Tongue (tissue), 3 donors: ENCODE measurements around the gene EHD4. TPM values are rescaled to one million over a fixed set of nuclear protein-coding genes. Genes with fewer than 3 reads are reported as not detected.

Source experiments
- DNase-seq: peaks from one replicate; pipeline ENCODE4 v3.0.0-alpha.2; 2015
- small RNA-seq: library from RNA; depleted of rRNA; stranded (forward); fragments of <200 nt; gene quantifications from one replicate; pipeline ENCODE3, GENCODE V24; 2014; ENCODE audit warnings: low replicate concordance
- total RNA-seq: library from RNA; depleted of rRNA; stranded (reverse); fragments of >200 nt; gene quantifications from one replicate; pipeline ENCODE4 v1.2.3, GENCODE V29; 2014

Gene EHD4
- total RNA-seq, 1 donor from 2014 or later: 39.1 TPM

- DNase-seq: no peak
Observed at GRCh38 chr15:41856262-41856661, 116.1 kb downstream of the EHD4 start.

GRCh38 chr15:41855261-41855961, 116.9 kb downstream of the EHD4 start:
- peak; percentile 55 for DNase-seq

GRCh38 chr15:41854443-41854842, 117.9 kb downstream of the EHD4 start:
- no peak for DNase-seq

GRCh38 chr15:41853831-41854230, 118.5 kb downstream of the EHD4 start:
- DNase-seq: peak; percentile 48

GRCh38 chr15:41852736-41853590, 119.4 kb downstream of the EHD4 start:
- DNase-seq: no peak

- no peak for DNase-seq
Observed at GRCh38 chr15:41851755-41852370, 120.5 kb downstream of the EHD4 start.

- DNase-seq: no peak
Observed at GRCh38 chr15:41851167-41851523, 121.2 kb downstream of the EHD4 start.

- no peak for DNase-seq
Observed at GRCh38 chr15:41850482-41851166, 121.7 kb downstream of the EHD4 start.

GRCh38 chr15:41849861-41850260, 122.5 kb downstream of the EHD4 start:
- no peak for DNase-seq

GRCh38 chr15:41849204-41849603, 123.2 kb downstream of the EHD4 start:
- no peak for DNase-seq

- no peak for DNase-seq
Observed at GRCh38 chr15:41848631-41849030, 123.7 kb downstream of the EHD4 start.

GRCh38 chr15:41847981-41848380, 124.4 kb downstream of the EHD4 start:
- no peak for DNase-seq

GRCh38 chr15:41847206-41847605, 125.2 kb downstream of the EHD4 start:
- no peak for DNase-seq

Small RNA genes lying within 50 kb of the gene (small RNA-seq; reads per million reads assigned to genes)
- gene MIR4310 (not detected), gene RNA5SP393 (not detected)

Other genes starting within 250 kb of the EHD4 start
- 22.8 TPM for gene MAPKBP1, start 198.1 kb downstream of the EHD4 start, total RNA-seq
- 16.7 TPM for gene JMJD7, start 144.5 kb downstream of the EHD4 start, total RNA-seq
- 10.7 TPM for gene PLA2G4B, start 133.7 kb downstream of the EHD4 start, total RNA-seq
- 2.2 TPM for gene SPTBN5, start 78.5 kb downstream of the EHD4 start, total RNA-seq
- 1.9 TPM for gene PLA2G4E, start 48.5 kb upstream of the EHD4 start, total RNA-seq
- gene PLA2G4D, start 122.0 kb upstream of the EHD4 start, total RNA-seq: not detected
- gene PLA2G4F, start 184.1 kb upstream of the EHD4 start, total RNA-seq: 1.5 TPM
- gene VPS39, start 235.7 kb upstream of the EHD4 start, total RNA-seq: 36.1 TPM